Measurements from ENCODE around the gene RBMS3. TPM values are rescaled to one million over a fixed set of nuclear protein-coding genes. Genes with fewer than 3 reads are reported as not detected.
A peak's percentile ranks its signal among the peaks of the same experiment; 100 is the strongest.

Gene RBMS3
- total RNA-seq, 4 donors from 2014 or later, result 51.5 to 76.0 (median 66.6) TPM

GRCh38 chr3:29512641-29513040, 231.8 kb downstream of the RBMS3 start:
- Histone ChIP-seq H3K27me3 (no peaks in the 10 kb centered on the region), H3K9me3 (no peaks in the 10 kb centered on the region), H3K4me3 (no peak overlapping the region), H3K4me1 (peaks cover 14 to 37% (median 22%) of the 10 kb centered on the region in 3 donors), H3K27ac (peak overlapping the region in 2 of 4 donors; percentile 25 to 30), H3K36me3 (no peaks in the 10 kb centered on the region)
- no peak for TF ChIP-seq POLR2A (IDR thresholded peaks at IDR 0.05)
- no peak for TF ChIP-seq POLR2AphosphoS5 (IDR thresholded peaks at IDR 0.05)
- no peak for TF ChIP-seq CTCF (IDR thresholded peaks at IDR 0.05)
- no peak for TF ChIP-seq EP300 (IDR thresholded peaks at IDR 0.05)
- 77 to 82% methylated on average over 4 of the region's 4 CpGs for WGBS, 2 donors (ENCODE audit: low coverage in 1 of 2)
- ATAC-seq, result no peak

GRCh38 chr3:29513236-29513635, 232.4 kb downstream of the RBMS3 start:
- H3K27ac ChIP-seq, result peak overlapping the region in 2 of 4 donors; percentile 25 to 30
- H3K4me3 ChIP-seq, result no peak overlapping the region
- 21 to 52% methylated on average over 3 of the region's 3 CpGs for WGBS, 2 donors (ENCODE audit: low coverage in 1 of 2)
- ATAC-seq, result no peak
- TF ChIP-seq EP300 (IDR thresholded peaks at IDR 0.05) (no peak), POLR2AphosphoS5 (IDR thresholded peaks at IDR 0.05) (no peak), CTCF (IDR thresholded peaks at IDR 0.05) (no peak), POLR2A (IDR thresholded peaks at IDR 0.05) (no peak)
- no peaks in the 10 kb centered on the region for H3K27me3 ChIP-seq
- H3K9me3 ChIP-seq, result no peaks in the 10 kb centered on the region
- H3K4me1 ChIP-seq, result peaks cover 14 to 37% (median 22%) of the 10 kb centered on the region in 3 donors
- H3K36me3 ChIP-seq, result no peaks in the 10 kb centered on the region

- Histone ChIP-seq H3K36me3 (no peaks in the 10 kb centered on the region), H3K4me3 (no peak overlapping the region), H3K4me1 (peaks cover 14 to 37% (median 22%) of the 10 kb centered on the region in 3 donors), H3K27ac (peak overlapping the region in 3 of 4 donors; percentile 16 to 30 (median 25)), H3K9me3 (no peaks in the 10 kb centered on the region), H3K27me3 (no peaks in the 10 kb centered on the region)
- TF ChIP-seq POLR2AphosphoS5 (IDR thresholded peaks at IDR 0.05) (peak; percentile 73), POLR2A (IDR thresholded peaks at IDR 0.05) (no peak)
- ATAC-seq, result peak; percentile 77
- 18 to 43% methylated on average over 3 of the region's 3 CpGs for WGBS, 2 donors (ENCODE audit: low coverage in 1 of 2)
Measured at GRCh38 chr3:29514170-29514569, 233.3 kb downstream of the RBMS3 start.

- H3K4me1 ChIP-seq, result peaks cover 14 to 37% (median 22%) of the 10 kb centered on the region in 3 donors
- WGBS, 2 donors (ENCODE audit: low coverage in 1 of 2), result 37 to 64% methylated on average over 3 of the region's 3 CpGs
- H3K27me3 ChIP-seq, result no peaks in the 10 kb centered on the region
- H3K27ac ChIP-seq, result no peak overlapping the region
- H3K4me3 ChIP-seq, result no peak overlapping the region
- ATAC-seq, result no peak
- H3K9me3 ChIP-seq, result no peaks in the 10 kb centered on the region
- no peaks in the 10 kb centered on the region for H3K36me3 ChIP-seq
- no peak for TF ChIP-seq CTCF (IDR thresholded peaks at IDR 0.05)
Measured at GRCh38 chr3:29514912-29515311, 234.0 kb downstream of the RBMS3 start.

- Histone ChIP-seq H3K27ac (no peak overlapping the region), H3K36me3 (no peaks in the 10 kb centered on the region), H3K27me3 (no peaks in the 10 kb centered on the region), H3K9me3 (no peaks in the 10 kb centered on the region), H3K4me3 (no peak overlapping the region), H3K4me1 (peaks cover 14 to 37% (median 22%) of the 10 kb centered on the region in 3 donors)
- 25% methylated on average over 2 of the region's 2 CpGs for WGBS, 2 donors (ENCODE audit: low coverage in 1 of 2)
- ATAC-seq, result no peak
- TF ChIP-seq EP300 (IDR thresholded peaks at IDR 0.05) (no peak), POLR2AphosphoS5 (IDR thresholded peaks at IDR 0.05) (no peak), CTCF (IDR thresholded peaks at IDR 0.05) (no peak), POLR2A (IDR thresholded peaks at IDR 0.05) (no peak)
Measured at GRCh38 chr3:29515451-29515850, 234.6 kb downstream of the RBMS3 start.
